Activated CD8-positive, alpha-beta memory T cell treated with anti-CD3 and anti-CD28 coated beads, Interleukin-2, amount 50 U/mL, for 24 hours (primary cell): ENCODE results near the gene CIAPIN1.

Experiments
- DNase-seq: peaks from one replicate; pipeline ENCODE4 v3.0.0-alpha.2; 2020; ENCODE audit errors: extremely low read depth

The CIAPIN1 gene

GRCh38 chr16:57476546-57477410 lies 29.6 kb upstream of the CIAPIN1 start:
- DNase-seq: no peak

DNA sequence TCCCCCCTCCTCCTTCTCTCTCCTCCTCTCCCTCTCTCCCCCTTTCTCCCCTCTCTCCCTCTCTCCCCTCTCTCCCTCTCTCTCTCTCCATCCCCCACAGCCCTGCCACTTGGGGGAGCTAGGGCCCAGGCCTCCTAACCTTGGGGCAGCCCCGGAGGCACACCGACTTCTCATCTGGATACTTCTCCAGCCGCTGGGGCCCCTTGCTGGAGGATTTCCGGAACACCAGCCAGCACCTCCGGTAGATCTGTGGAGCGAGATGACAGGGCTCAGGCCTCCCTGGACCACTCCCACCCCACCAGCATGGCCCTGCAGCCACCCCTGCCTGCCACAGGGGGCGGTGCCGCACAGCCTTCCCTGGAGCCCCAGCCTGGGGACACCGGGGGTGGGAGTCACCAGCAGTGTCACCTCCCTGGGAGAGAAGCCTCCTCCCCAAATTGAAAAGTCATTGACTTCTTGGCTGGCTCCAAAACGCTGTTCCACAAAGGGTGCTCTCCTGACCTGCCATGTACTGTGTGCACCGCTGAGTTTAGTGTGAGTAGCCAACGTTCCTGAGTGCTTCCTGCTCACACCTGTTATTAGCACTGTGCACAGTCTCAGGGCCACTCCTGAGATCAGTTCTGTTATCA lies 28.6 kb upstream of the CIAPIN1 start:
- DNase-seq: peak; percentile 42

- DNase-seq: no peak
Observed at GRCh38 chr16:57474671-57475661, 27.8 kb upstream of the CIAPIN1 start.

- DNase-seq: no peak
Observed at GRCh38 chr16:57473906-57474305, 26.7 kb upstream of the CIAPIN1 start.

GRCh38 chr16:57473176-57473840 lies 26.1 kb upstream of the CIAPIN1 start:
- no peak for DNase-seq

GRCh38 chr16:57472665-57473060 lies 25.5 kb upstream of the CIAPIN1 start:
- DNase-seq: no peak

GRCh38 chr16:57471852-57472664 lies 24.9 kb upstream of the CIAPIN1 start:
- no peak for DNase-seq

DNA sequence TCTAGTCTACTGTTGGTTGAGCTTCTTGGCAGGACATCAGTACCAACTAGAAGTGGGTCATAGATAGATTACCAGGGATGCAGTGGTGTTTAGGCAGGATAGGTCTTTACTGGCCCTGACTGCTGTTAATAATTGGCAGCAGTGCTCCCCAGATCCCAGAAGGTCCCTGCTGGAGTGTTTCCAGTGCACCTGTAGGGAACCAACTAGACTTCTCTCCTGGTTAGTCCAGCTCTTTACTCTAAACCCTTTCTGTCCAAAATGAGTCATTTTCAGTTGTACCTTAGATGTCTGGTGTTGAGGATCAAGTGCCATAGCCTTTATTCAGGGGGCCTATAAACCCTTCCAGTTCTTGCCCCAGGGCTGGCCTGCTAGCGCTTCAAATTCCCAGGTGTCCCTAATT lies 24.0 kb upstream of the CIAPIN1 start:
- DNase-seq: no peak

DNA sequence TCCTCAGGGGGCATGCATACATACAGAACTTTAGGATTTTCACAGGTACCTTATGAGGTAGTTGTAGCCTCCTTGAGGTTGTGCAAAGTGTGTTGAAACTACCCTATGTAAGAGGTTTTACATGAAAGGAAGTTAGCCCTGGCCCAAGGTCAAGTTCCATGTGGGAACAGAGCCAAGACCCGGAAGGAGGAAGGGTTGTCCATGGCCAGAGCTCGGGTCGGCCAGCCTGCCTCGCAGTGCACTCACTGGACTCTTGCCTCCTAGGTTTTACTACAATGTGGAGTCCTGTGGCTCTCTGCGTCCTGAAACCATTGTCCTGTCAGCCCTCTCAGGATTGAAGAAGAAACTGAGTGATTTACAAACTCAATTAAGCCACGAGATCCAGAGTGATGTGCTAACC lies 23.5 kb upstream of the CIAPIN1 start:
- DNase-seq: no peak

DNA sequence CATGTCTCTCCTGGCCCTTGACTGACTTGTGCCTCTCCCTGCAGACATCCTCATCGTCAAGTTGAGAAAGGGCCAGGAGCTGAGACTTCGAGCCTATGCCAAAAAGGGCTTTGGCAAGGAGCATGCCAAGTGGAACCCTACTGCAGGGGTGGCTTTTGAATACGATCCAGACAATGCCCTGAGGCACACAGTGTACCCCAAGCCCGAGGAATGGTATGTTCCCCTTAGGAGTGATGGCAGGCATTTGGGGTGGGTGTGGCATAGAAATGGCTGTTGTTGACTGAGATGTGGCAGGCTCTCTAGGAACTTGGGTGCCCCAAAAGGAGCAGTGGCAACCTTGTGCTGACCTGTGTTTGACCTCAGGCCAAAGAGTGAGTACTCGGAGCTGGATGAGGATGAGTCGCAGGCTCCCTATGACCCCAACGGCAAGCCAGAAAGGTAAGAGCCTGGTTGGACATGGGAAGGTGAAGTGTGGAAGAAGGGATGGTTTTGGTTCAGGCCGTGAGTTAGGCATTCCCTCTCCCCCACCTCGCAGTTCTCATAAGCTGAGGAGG lies 22.8 kb upstream of the CIAPIN1 start:
- DNase-seq: no peak

DNA sequence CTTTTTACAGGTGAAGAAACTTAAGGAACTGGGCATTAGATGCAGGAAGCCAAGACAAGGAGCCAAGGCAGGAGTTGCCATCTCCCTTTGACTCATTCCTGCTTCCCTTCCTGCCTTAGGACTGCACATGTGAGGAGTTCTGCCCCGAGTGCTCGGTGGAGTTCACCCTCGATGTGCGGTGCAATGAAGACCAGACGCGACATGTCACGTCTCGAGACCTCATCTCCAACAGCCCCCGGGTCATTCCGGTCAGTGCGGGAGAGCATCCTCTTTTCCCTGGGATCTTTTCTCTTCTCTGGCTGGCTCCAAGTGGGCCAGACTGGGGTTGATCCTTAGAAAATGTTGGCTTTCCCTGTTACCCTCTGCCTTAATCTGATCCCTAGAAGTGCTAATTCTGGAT lies 21.9 kb upstream of the CIAPIN1 start:
- DNase-seq: no peak

DNA sequence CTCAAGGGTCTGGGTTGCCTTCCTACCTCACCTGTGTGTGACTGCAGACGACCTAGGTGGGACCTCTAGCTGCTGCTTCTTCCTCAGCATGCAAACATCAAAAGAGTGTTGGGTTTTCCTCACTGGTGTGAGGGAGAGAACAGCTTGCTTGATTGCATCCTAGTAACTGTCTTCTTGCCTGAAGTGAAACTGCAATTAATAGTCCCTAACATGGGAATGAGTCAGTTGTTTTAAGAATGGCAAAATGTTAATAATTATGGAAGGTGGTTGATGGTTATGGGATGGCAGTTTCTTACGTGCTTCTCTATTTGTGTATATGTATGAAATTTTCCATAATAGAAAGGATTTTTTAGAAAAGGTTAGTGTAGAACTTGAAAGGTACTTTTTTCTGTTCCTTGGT lies 21.2 kb upstream of the CIAPIN1 start:
- DNase-seq: no peak

- DNase-seq: no peak
Observed at GRCh38 chr16:57464523-57464922, 17.3 kb upstream of the CIAPIN1 start.

GRCh38 chr16:57462978-57463362 lies 15.8 kb upstream of the CIAPIN1 start:
- DNase-seq: no peak

DNA sequence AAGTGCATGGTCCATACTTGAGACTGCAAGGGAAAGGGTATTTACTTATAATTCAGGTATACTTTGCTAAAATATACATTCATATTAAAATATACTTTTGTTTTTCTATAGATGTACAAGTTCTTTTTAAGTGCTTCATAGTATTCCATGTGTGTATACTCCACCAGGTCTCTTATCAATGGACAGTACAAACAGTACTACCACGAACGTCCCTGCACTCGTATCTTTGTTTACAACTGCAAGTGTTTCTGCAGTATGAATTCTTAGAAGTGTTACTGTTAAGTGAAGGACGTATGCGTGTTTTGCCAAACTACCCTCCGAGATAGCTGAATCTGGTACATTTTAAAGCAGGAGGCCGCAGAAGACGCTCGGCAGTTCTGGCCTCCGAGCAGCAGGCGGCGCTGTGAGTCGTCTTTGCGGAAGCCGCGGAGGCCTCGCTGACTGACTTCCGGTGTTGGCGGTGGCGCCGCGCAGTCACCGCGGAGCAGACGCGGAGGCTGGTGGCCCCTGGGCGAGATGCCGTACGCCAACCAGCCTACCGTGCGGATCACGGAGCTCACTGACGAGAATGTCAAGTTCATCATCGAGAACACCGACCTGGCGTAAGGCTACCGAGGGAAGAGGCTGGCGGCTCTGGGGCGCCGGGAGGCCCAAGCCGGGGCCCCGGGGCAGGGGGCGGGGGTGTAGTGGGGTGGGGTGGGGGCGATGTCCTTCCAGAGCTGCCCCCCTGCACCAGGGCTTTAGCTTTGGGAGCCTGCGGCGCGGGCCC lies 15.2 kb upstream of the CIAPIN1 start, which contains the start of gene POLR2C:
TSS of gene POLR2C (plus strand) at position 471 of the 769 bp plus-strand sequence. CDS start at position 517, 46 bp downstream.
- peak; percentile 75 for DNase-seq

GRCh38 chr16:57452021-57452420 lies 4.8 kb upstream of the CIAPIN1 start:
- no peak for DNase-seq

DNA sequence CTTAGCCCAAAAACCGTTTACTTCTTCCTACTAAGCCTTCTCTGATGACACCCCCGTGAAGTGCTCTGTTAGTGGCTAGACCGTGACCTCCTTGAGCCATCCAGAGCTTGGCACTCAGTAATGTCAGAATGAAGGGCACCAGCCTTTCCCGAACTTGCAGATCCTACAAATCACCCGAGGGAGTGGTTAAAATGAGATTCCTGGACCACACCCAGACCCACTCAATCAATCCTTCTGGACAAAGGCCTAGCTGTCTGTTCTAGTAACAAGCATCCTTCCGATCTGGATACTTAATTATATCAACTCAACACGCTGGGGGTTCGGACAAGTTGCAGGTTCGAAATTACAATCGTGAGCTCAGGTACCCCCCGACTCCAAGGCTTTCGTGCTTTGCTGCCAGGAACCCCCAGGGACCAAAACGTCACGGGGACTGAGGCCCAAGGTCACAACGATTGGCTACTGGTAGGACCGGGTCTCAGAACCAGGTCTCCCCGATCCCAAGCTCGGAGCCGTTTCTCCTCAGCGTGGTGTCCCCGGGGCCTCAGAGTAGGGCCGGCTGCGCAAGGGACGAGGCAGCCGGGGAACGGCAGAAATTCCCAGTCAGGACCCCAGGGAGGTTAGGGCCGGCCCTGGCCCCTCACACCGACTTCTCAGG lies 527 bp downstream of the CIAPIN1 start:
- DNase-seq: no peak

DNA sequence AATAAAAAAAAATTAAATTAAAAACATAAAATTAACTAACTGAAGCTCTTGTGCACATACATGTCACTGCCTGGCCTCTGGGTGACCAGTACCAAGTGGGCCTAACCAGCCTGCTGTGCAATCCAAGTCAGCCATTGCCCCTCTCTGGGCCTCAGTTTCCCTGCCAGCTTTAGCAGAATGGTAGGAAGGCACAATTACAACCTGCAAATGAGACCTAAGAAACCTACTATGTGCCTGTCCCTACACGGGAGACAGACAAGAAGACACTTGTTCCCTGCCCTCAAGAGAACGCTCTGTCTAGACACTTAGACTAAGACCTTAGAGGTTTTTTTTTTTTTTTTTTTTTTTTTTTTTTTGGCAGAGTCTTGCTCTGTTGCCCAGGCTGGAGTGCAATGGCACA lies 1.7 kb downstream of the CIAPIN1 start:
- no peak for DNase-seq

- no peak for DNase-seq
Observed at GRCh38 chr16:57444711-57445110, 2.5 kb downstream of the CIAPIN1 start.
